ENCODE results near the gene HSPA6. TPM values are rescaled to one million over a fixed set of nuclear protein-coding genes. Genes with fewer than 3 reads are reported as not detected.

Gene HSPA6
- polyA plus RNA-seq, 2 of the 4 experiments (the other 2 are of a cell fraction) = 0.50 to 0.58 TPM

GRCh38 chr1:161480381-161481035 lies 43.8 kb upstream of the HSPA6 start:
- FAIRE-seq = no peak
- CTCF ChIA-PET = interaction anchor here (1.2 to 2.3 kb wide), 3 partner anchors 8 to 261 kb away, joined by 3 to 10 read pairs (median 3); no protein-coding TSS in a partner anchor

DNA sequence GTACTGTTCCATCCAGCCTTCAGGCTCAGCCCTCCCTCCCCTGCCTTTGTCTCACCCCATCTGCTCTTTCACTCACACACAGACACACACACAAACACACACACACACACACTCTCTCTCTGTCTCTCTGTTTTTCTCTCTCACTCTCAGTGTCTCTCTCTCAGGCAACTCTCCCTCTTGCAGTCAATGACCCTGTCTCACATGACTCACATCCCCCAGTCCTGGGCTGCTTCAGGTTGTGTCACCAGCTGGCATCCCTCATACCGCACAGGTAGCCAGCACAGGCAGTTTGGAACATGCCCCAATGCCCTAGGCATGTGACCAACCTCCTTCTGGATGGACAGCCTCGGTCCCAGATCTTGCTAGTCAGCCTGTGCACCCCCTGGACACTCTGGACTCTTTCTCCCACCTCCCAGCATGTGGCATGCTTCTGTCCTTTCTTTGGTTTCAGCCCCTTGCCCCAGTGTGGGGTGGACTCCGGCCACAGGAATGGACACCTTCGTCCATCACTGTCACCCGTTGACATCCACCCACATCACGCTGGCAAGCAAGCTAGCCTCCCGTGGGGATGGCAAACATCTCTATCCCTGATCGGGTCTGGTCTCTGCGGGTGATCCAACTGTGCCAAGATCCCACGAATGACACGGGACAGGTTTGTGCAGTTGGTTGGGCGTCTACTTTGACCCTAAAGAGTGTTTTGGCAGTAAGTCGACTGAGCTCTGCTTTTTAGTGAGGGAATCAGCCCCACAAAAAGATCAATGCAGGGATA lies 42.5 kb upstream of the HSPA6 start:
- Histone ChIP-seq H3K9me3 (no peaks in the 10 kb centered on the region), H3K27ac (no peak overlapping the region), H3K4me3 (no peak overlapping the region), H3K4me2 (peak overlapping the region; percentile 29; the same call in 1 of the 3 replicates), H3K4me1 (peaks cover 11% of the 10 kb centered on the region; the same call in 1 of the 3 replicates)
- DNase-seq (ENCODE audit: low read depth in 1 of 2, low spot score in 1 of 2) = no peak
- ChIA-PET CTCF (interaction anchor here (0.5 to 5.1 kb wide), 2 partner anchors 259 to 555 kb away, joined by 3 to 65 read pairs; no protein-coding TSS in a partner anchor), POLR2A (no interaction called here)
- FAIRE-seq = no peak
- peak; percentile 14 to 21; a peak in 2 of 6 replicates for ATAC-seq
- WGBS (ENCODE audit: missing lambda C conversion rate) = 34% methylated on average over 13 of the region's 13 CpGs
- TF ChIP-seq RNF2 (IDR thresholded peaks at IDR 0.05; ENCODE audit: borderline replicate concordance, low read depth) (no peak), HOXA7 (CRISPR knock-in tag; IDR thresholded peaks at IDR 0.05) (no peak), ZFP36 (IDR thresholded peaks at IDR 0.05; ENCODE audit: borderline replicate concordance, partially characterized antibody) (no peak), CHD4 (IDR thresholded peaks at IDR 0.05; ENCODE audit: borderline replicate concordance) (no peak), HMGXB4 (CRISPR knock-in tag; IDR thresholded peaks at IDR 0.05; ENCODE audit: borderline replicate concordance) (no peak), NR3C1 (IDR thresholded peaks at IDR 0.05) (no peak), CHD2 (IDR thresholded peaks at IDR 0.05; ENCODE audit: low read length, partially characterized antibody) (no peak), PBX3 (IDR thresholded peaks at IDR 0.05) (no peak), HOXB13 (CRISPR knock-in tag; IDR thresholded peaks at IDR 0.05; ENCODE audit: low read depth) (no peak), ZC3H11A (IDR thresholded peaks at IDR 0.05) (no peak), MYC (IDR thresholded peaks at IDR 0.05; ENCODE audit: borderline replicate concordance, low read length) (no peak)

More at GRCh38 chr1:161480381-161481035, 43.8 kb upstream of the HSPA6 start:
- no peaks in the 10 kb centered on the region for H3K9me3 ChIP-seq
- peak overlapping the region; percentile 29 for H3K4me2 ChIP-seq
- H3K4me3 ChIP-seq = no peak overlapping the region
- H3K27ac ChIP-seq = no peak overlapping the region
- DNase-seq (ENCODE audit: low read depth in 1 of 2, low spot score in 1 of 2) (peak in 1 of 2 experiments; percentile 61), ATAC-seq (peak; percentile 64 to 67)
- TF ChIP-seq CBX8 (IDR thresholded peaks at IDR 0.05) (no peak), ZSCAN20 (CRISPR knock-in tag; IDR thresholded peaks at IDR 0.05) (no peak), SREBF2 (IDR thresholded peaks at IDR 0.05) (peak; percentile 30; the same call in 1 of the 2 replicates)
- 20% methylated on average over 16 of the region's 20 CpGs for WGBS (ENCODE audit: missing lambda C conversion rate)
- POLR2A ChIA-PET = no interaction called here
- peaks cover 11% of the 10 kb centered on the region; the same call in 1 of the 3 replicates for H3K4me1 ChIP-seq

DNA sequence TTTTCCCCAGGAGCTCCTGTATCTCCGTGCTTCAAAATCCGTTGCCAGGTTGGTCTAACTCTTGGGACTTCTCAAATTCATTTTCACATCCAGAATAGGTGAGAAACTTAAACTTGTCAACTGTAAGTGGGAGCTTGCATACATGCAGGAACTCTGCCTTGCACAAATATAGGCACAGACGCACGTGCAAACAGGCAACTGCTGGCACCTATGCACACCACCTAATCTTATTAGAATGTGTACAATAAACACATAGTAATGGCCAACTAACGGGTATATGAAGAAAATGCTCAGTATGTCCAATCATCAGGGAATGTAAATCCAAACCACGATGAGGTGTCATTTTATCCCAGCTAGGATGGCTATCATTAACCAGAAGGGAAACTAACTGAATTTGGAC lies 41.7 kb upstream of the HSPA6 start:
- Histone ChIP-seq H3K27ac (no peak overlapping the region), H3K4me1 (peaks cover 15% of the 10 kb centered on the region; the same call in 2 of the 3 replicates), H3K9me3 (no peaks in the 10 kb centered on the region), H3K4me2 (no peak overlapping the region), H3K4me3 (no peak overlapping the region)
- CTCF ChIA-PET = interaction anchor here (5.1 kb wide), 1 partner anchor 258 kb away, joined by 65 read pairs; no protein-coding TSS in a partner anchor
- DNase-seq (ENCODE audit: low read depth in 1 of 2, low spot score in 1 of 2) = no peak
- WGBS (ENCODE audit: missing lambda C conversion rate) = 43% methylated on average over 6 of the region's 6 CpGs
- POLR2A ChIA-PET = no interaction called here
- TF ChIP-seq, protein P1, sequence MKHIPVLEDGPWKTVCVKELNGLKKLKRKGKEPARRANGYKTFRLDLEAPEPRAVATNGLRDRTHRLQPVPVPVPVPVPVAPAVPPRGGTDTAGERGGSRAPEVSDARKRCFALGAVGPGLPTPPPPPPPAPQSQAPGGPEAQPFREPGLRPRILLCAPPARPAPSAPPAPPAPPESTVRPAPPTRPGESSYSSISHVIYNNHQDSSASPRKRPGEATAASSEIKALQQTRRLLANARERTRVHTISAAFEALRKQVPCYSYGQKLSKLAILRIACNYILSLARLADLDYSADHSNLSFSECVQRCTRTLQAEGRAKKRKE (CRISPR knock-in tag; IDR thresholded peaks at IDR 0.05; ENCODE audit: low read depth) = no peak
- TF ChIP-seq MAFK (IDR thresholded peaks at IDR 0.05; ENCODE audit: partially characterized antibody) (no peak), HOXB13 (CRISPR knock-in tag; IDR thresholded peaks at IDR 0.05; ENCODE audit: low read depth) (no peak), ZFP36 (IDR thresholded peaks at IDR 0.05; ENCODE audit: borderline replicate concordance, partially characterized antibody) (no peak), MYC (IDR thresholded peaks at IDR 0.05; ENCODE audit: borderline replicate concordance, low read length) (no peak), KDM1A (IDR thresholded peaks at IDR 0.05; ENCODE audit: low read depth) (no peak), CHD4 (IDR thresholded peaks at IDR 0.05; ENCODE audit: borderline replicate concordance) (no peak), CBX2 (IDR thresholded peaks at IDR 0.05; ENCODE audit: borderline replicate concordance, low read depth) (no peak)
- FAIRE-seq = no peak
- ATAC-seq = no peak

Measured in A549 (cell line).